ENCODE data around the gene DMAP1.

Gene DMAP1

GRCh38 chr1:44229435-44230167, 16.3 kb downstream of the DMAP1 start:
- DNase-seq (ENCODE audit: low read depth) = no peak

- DNase-seq (ENCODE audit: low read depth) = no peak
These were observed 17.5 kb downstream of the DMAP1 start for GRCh38 chr1:44230796-44231195.

- DNase-seq (ENCODE audit: low read depth) = no peak
These were observed 20.3 kb downstream of the DMAP1 start for GRCh38 chr1:44233593-44233992.

- DNase-seq (ENCODE audit: low read depth) = no peak
These were observed 22.5 kb downstream of the DMAP1 start for GRCh38 chr1:44235808-44236207.

- DNase-seq (ENCODE audit: low read depth) = no peak
These were observed 23.4 kb downstream of the DMAP1 start for GRCh38 chr1:44236490-44237272.

- no peak for DNase-seq (ENCODE audit: low read depth)
These were observed 24.6 kb downstream of the DMAP1 start for GRCh38 chr1:44237721-44238457.

- DNase-seq (ENCODE audit: low read depth) = no peak
These were observed 25.4 kb downstream of the DMAP1 start for GRCh38 chr1:44238660-44239059.

- no peak for DNase-seq (ENCODE audit: low read depth)
These were observed 26.2 kb downstream of the DMAP1 start for GRCh38 chr1:44239331-44239960.

GRCh38 chr1:44239961-44240371, 26.7 kb downstream of the DMAP1 start:
- DNase-seq (ENCODE audit: low read depth) = no peak

GRCh38 chr1:44240802-44241671, 27.8 kb downstream of the DMAP1 start:
- no peak for DNase-seq (ENCODE audit: low read depth)

GRCh38 chr1:44242746-44243145, 29.5 kb downstream of the DMAP1 start:
- DNase-seq (ENCODE audit: low read depth) = no peak

GRCh38 chr1:44243782-44244495, 30.7 kb downstream of the DMAP1 start:
- DNase-seq (ENCODE audit: low read depth) = no peak

- DNase-seq (ENCODE audit: low read depth) = no peak
These were observed 31.7 kb downstream of the DMAP1 start for GRCh38 chr1:44244986-44245385.

- no peak for DNase-seq (ENCODE audit: low read depth)
These were observed 33.5 kb downstream of the DMAP1 start for GRCh38 chr1:44246806-44247205.

GRCh38 chr1:44249543-44249942, 36.3 kb downstream of the DMAP1 start:
- no peak for DNase-seq (ENCODE audit: low read depth)

- no peak for DNase-seq (ENCODE audit: low read depth)
These were observed 37.0 kb downstream of the DMAP1 start for GRCh38 chr1:44250068-44250781.

- no peak for DNase-seq (ENCODE audit: low read depth)
These were observed 38.2 kb downstream of the DMAP1 start for GRCh38 chr1:44251486-44251885.

- DNase-seq (ENCODE audit: low read depth) = no peak
These were observed 38.9 kb downstream of the DMAP1 start for GRCh38 chr1:44251989-44252671.

- DNase-seq (ENCODE audit: low read depth) = no peak
These were observed 41.2 kb downstream of the DMAP1 start for GRCh38 chr1:44254392-44254910.

All from stimulated activated CD8-positive, alpha-beta memory T cell treated with anti-CD3 and anti-CD28 coated beads, Interleukin-7, amount 100 ng/mL, for 24 hours (primary cell).